Loucy (cell line): ENCODE results near the gene CLEC12A.
A peak's percentile ranks its signal among the peaks of the same experiment; 100 is the strongest.

Experiments
- H2AFZ ChIP-seq: fragments of 200-600 bp; sonication (generic); 2 replicates; pipeline ENCODE4 v1.6.0; 2016; ENCODE audit warnings: antibody characterized with exemption, mild to moderate bottlenecking, low read length, moderate library complexity
- H3F3A ChIP-seq: fragments of 200-600 bp; 2 replicates; pipeline ENCODE4 v1.6.0; 2016; ENCODE audit warnings: antibody characterized with exemption, low read depth, mild to moderate bottlenecking
- H3K27me3 ChIP-seq: fragments of 200-600 bp; sonication (generic); 2 replicates; pipeline ENCODE4 v1.6.1; 2014; ENCODE audit warnings: low read length, mild to moderate bottlenecking; ENCODE audit not compliant: insufficient read depth, poor library complexity, severe bottlenecking
- H3K36me3 ChIP-seq: fragments of 200-600 bp; sonication (generic); 2 replicates; pipeline ENCODE4 v1.6.1; 2016; ENCODE audit warnings: low read length; ENCODE audit not compliant: insufficient read depth
- H3K4me1 ChIP-seq: fragments of 200-600 bp; sonication (generic); 2 replicates; pipeline ENCODE4 v1.5.1; 2014; ENCODE audit warnings: low read length, mild to moderate bottlenecking; ENCODE audit not compliant: insufficient read depth, poor library complexity, severe bottlenecking
- H3K4me2 ChIP-seq: fragments of 200-600 bp; sonication (generic); 2 replicates; pipeline ENCODE4 v1.6.0; 2014; ENCODE audit warnings: antibody characterized with exemption, low read length, low read depth, mild to moderate bottlenecking; ENCODE audit not compliant: poor library complexity, severe bottlenecking
- H3K4me3 ChIP-seq: fragments of 200-600 bp; sonication (generic); 2 replicates; pipeline ENCODE4 v1.5.1; 2014; ENCODE audit warnings: low read length, mild to moderate bottlenecking, mixed read lengths; ENCODE audit not compliant: poor library complexity, severe bottlenecking
- H3K79me2 ChIP-seq: fragments of 200-600 bp; sonication (generic); 2 replicates; pipeline ENCODE4 v1.6.1; 2014; ENCODE audit warnings: low read length; ENCODE audit not compliant: insufficient read depth
- H3K9ac ChIP-seq: fragments of 200-600 bp; sonication (generic); 2 replicates; pipeline ENCODE4 v1.6.0; 2014; ENCODE audit warnings: mild to moderate bottlenecking, low read depth, low read length, moderate library complexity; ENCODE audit not compliant: poor library complexity, severe bottlenecking
- H3K9me2 ChIP-seq: fragments of 200-600 bp; sonication (generic); replicated peaks from 2 replicates; pipeline ENCODE4 v1.6.1; 2016; ENCODE audit warnings: low read depth, low read length, mixed read lengths
- H3K9me3 ChIP-seq: fragments of 200-600 bp; sonication (generic); 2 replicates; pipeline ENCODE4 v1.6.1; 2014; ENCODE audit warnings: mild to moderate bottlenecking, antibody characterized with exemption, low read length, low read depth; ENCODE audit not compliant: insufficient read depth
- H4K20me1 ChIP-seq: fragments of 200-600 bp; sonication (generic); 2 replicates; pipeline ENCODE4 v1.6.0; 2014; ENCODE audit warnings: antibody characterized with exemption, low read length, mild to moderate bottlenecking; ENCODE audit not compliant: insufficient read depth, poor library complexity, severe bottlenecking
- CTCF ChIP-seq: fragments of 200-600 bp; sonication (generic); conservative IDR thresholded peaks from 2 replicates; pipeline ENCODE4 v1.5.1; 2014; ENCODE audit warnings: mild to moderate bottlenecking, antibody characterized with exemption, low read length
- EZH2phosphoT487 ChIP-seq: fragments of 200-600 bp; IDR thresholded peaks from 2 replicates; pipeline ENCODE4 v1.6.1; 2018; ENCODE audit warnings: antibody characterized with exemption, mild to moderate bottlenecking, moderate library complexity, borderline replicate concordance

Gene CLEC12A

GRCh38 chr12:9971181-9971580 is at the start of gene CLEC12A:
CLEC12A (plus strand) TSS chr12:9971409; CDS start chr12:9971597, 188 bp downstream.
- H2AFZ ChIP-seq, result no peak within 1 kb of the TSS
- H3K9me2 ChIP-seq, result no peaks in the 10 kb centered on the region
- no peaks in the 10 kb centered on the region for H4K20me1 ChIP-seq
- no peaks in the 10 kb centered on the region for H3K27me3 ChIP-seq
- H3K9me3 ChIP-seq, result no peaks in the 10 kb centered on the region; the same call in 1 of the 2 replicates
- peaks cover 17% of the 10 kb centered on the region for H3K4me1 ChIP-seq
- peak within 1 kb of the TSS; percentile 13 for H3K4me2 ChIP-seq
- no peaks in the 10 kb centered on the region for H3K36me3 ChIP-seq
- no peaks in the 10 kb centered on the region for H3F3A ChIP-seq
- TF ChIP-seq EZH2phosphoT487, result no peak
- TF ChIP-seq CTCF, result no peak
- no peak within 1 kb of the TSS for H3K4me3 ChIP-seq
- H3K9ac ChIP-seq, result no peak within 1 kb of the TSS
- no peaks in the 10 kb centered on the region for H3K79me2 ChIP-seq

- Histone ChIP-seq H3K9me2 (no peaks in the 10 kb centered on the region), H3K4me3 (peak overlapping the region; percentile 8), H3K79me2 (no peaks in the 10 kb centered on the region), H3K4me1 (peaks cover 30% of the 10 kb centered on the region), H2AFZ (0 out of 2 replicates have a peak overlapping the region, but pooled peaks have one; percentile 17), H3K9ac (no peak overlapping the region), H3K9me3 (no peaks in the 10 kb centered on the region), H3K4me2 (peak overlapping the region; percentile 42), H4K20me1 (no peaks in the 10 kb centered on the region), H3F3A (no peaks in the 10 kb centered on the region), H3K27me3 (no peaks in the 10 kb centered on the region), H3K36me3 (no peaks in the 10 kb centered on the region)
- no peak for TF ChIP-seq EZH2phosphoT487
- TF ChIP-seq CTCF, result no peak
Measured at GRCh38 chr12:9922429-9922828, 48.8 kb upstream of the CLEC12A start.

GRCh38 chr12:9925705-9926393 is 45.4 kb upstream of the CLEC12A start:
- H3K36me3 ChIP-seq, result no peaks in the 10 kb centered on the region
- H3K79me2 ChIP-seq, result no peaks in the 10 kb centered on the region
- no peaks in the 10 kb centered on the region for H4K20me1 ChIP-seq
- no peaks in the 10 kb centered on the region for H3K9me3 ChIP-seq
- no peaks in the 10 kb centered on the region for H3K9me2 ChIP-seq
- H3K4me1 ChIP-seq, result peaks cover 24% of the 10 kb centered on the region
- H2AFZ ChIP-seq, result peak overlapping the region; percentile 94
- no peak for TF ChIP-seq EZH2phosphoT487
- peak; percentile 60 for TF ChIP-seq CTCF
- no peaks in the 10 kb centered on the region for H3K27me3 ChIP-seq
- H3K4me2 ChIP-seq, result peak overlapping the region; percentile 72
- peak overlapping the region; percentile 69 for H3K4me3 ChIP-seq
- no peaks in the 10 kb centered on the region for H3F3A ChIP-seq
- H3K9ac ChIP-seq, result peak overlapping the region; percentile 28
